HG02571 (cell line): ENCODE results near the gene SMARCA1.
"Not testable (repeated sequence)": the region's sequence is repeated elsewhere in the genome, so short reads cannot be mapped to it uniquely, and the experiment has no call there.

Source experiments
- ATAC-seq: cut with Tn5 transposase; IDR thresholded peaks from one replicate; pipeline ENCODE4 v1.9.1; 2021; ENCODE audit warnings: mild to moderate bottlenecking, moderate library complexity; ENCODE audit not compliant: unreplicated experiment

Gene SMARCA1

GRCh38 chrX:129523079-129523911 is at the start of gene SMARCA1:
TSS of gene SMARCA1 (minus strand) at chrX:129523490. CDS start at chrX:129523370, 120 bp downstream.
- no peak for ATAC-seq

GRCh38 chrX:129572422-129572821 is 49.1 kb upstream of the SMARCA1 start:
- no peak for ATAC-seq

- no peak for ATAC-seq
Measured at GRCh38 chrX:129568349-129568748, 45.1 kb upstream of the SMARCA1 start.

- ATAC-seq, result no peak
Measured at GRCh38 chrX:129566073-129566472, 42.8 kb upstream of the SMARCA1 start.

GRCh38 chrX:129565046-129565650 is 41.9 kb upstream of the SMARCA1 start:
- no peak for ATAC-seq

- ATAC-seq, result not testable (repeated sequence)
Measured at GRCh38 chrX:129564345-129564744, 41.1 kb upstream of the SMARCA1 start.

GRCh38 chrX:129561453-129561852 is 38.2 kb upstream of the SMARCA1 start:
- ATAC-seq, result no peak

- ATAC-seq, result no peak
Measured at GRCh38 chrX:129559783-129560182, 36.5 kb upstream of the SMARCA1 start.

- no peak for ATAC-seq
Measured at GRCh38 chrX:129557844-129558480, 34.7 kb upstream of the SMARCA1 start.

GRCh38 chrX:129556806-129557315 is 33.6 kb upstream of the SMARCA1 start:
- ATAC-seq, result no peak

GRCh38 chrX:129554816-129555215 is 31.5 kb upstream of the SMARCA1 start:
- ATAC-seq, result not testable (repeated sequence)

GRCh38 chrX:129553619-129554288 is 30.5 kb upstream of the SMARCA1 start:
- ATAC-seq, result peak; percentile 93

GRCh38 chrX:129549124-129549523 is 25.8 kb upstream of the SMARCA1 start:
- no peak for ATAC-seq

GRCh38 chrX:129545408-129545807 is 22.1 kb upstream of the SMARCA1 start:
- no peak for ATAC-seq

GRCh38 chrX:129544780-129545179 is 21.5 kb upstream of the SMARCA1 start:
- no peak for ATAC-seq

GRCh38 chrX:129540722-129541184 is 17.5 kb upstream of the SMARCA1 start:
- ATAC-seq, result peak; percentile 11

GRCh38 chrX:129540068-129540653 is 16.9 kb upstream of the SMARCA1 start, which contains the start of gene OCRL:
TSS of gene OCRL (plus strand) at chrX:129540259. CDS start at chrX:129540440, 181 bp downstream.
- ATAC-seq, result peak; percentile 93

GRCh38 chrX:129534816-129535578 is 11.7 kb upstream of the SMARCA1 start:
- ATAC-seq, result no peak

- ATAC-seq, result no peak
Measured at GRCh38 chrX:129531132-129531531, 7.8 kb upstream of the SMARCA1 start.

GRCh38 chrX:129530410-129530809 is 7.1 kb upstream of the SMARCA1 start:
- ATAC-seq, result no peak
